ENCODE results near the gene PSORS1C2.
"Not testable (repeated sequence)": the region's sequence is repeated elsewhere in the genome, so short reads cannot be mapped to it uniquely, and the experiment has no call there.

PSORS1C2 gene

GRCh38 chr6:31138982-31139381 lies at the start of gene PSORS1C2:
Gene PSORS1C2, minus strand, starts transcription at chr6:31139066. Its CDS starts 40 bp downstream, at chr6:31139026.
- DNase-seq, result no peak

DNA sequence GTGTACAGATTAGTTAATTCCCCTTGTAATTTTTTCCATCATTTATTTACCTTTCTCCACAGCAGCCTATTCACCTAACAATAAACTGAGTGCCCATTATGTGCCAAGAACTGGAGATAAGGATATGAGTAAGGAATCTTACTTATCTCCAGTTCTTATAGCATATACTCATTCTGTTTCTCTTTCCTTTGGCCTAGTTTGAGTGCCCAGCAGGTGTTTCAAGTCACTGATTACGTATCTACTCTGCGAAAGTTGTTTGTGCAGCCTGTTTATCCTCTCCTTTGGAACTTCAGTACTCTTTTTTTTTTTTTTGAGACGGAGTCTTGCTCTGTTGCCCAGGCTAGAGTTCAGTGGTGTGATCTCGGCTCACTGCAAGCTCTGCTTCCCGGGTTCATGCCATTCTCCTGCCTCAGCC lies 48.9 kb upstream of the PSORS1C2 start:
- no peak for DNase-seq

- DNase-seq, result no peak
These were observed 47.3 kb upstream of the PSORS1C2 start for GRCh38 chr6:31186052-31186734.

- not testable (repeated sequence) for DNase-seq
These were observed 46.8 kb upstream of the PSORS1C2 start for GRCh38 chr6:31185695-31186051.

DNA sequence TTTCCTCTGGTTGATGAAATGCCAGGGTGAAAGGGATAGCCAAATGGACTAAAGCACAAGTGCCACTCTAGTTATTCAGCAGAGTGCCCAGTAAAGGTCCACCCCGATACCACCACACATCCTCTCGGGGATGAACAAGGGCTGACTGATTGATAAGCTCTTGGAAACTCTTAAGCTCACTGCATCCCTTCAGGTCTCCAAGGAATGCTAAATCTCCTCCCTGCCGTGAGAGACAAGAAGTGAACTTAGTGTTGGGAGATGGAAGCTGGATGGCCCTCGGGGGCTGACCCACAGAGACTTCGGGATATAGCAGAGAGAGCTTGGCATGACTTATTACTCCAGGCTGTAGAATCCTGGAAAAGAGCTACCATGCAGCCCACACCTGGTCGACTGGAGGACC lies 45.0 kb upstream of the PSORS1C2 start:
- not testable (repeated sequence) for DNase-seq

DNA sequence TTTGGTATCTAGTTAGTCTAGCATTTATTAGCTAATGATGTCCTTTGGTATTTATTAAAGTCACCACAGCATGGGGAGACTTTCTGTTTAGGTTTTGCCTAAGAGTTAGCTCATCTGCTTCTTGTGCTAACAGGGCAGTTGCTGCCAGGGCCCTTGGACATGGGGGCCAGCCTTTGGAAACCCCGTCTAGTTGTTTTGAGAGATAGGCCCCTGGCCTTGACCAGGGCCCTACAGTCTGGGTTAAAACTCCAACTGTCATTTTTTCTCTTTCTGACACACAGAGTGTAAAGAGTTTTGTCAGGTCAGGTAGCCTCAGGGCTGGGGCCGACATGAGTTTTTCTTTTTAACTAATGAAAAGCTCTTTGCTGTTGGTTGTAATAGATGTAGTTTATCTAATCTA lies 44.4 kb upstream of the PSORS1C2 start:
- DNase-seq, result not testable (repeated sequence)

- DNase-seq, result no peak
These were observed 41.6 kb upstream of the PSORS1C2 start for GRCh38 chr6:31180500-31180899.

- DNase-seq, result no peak
These were observed 41.0 kb upstream of the PSORS1C2 start for GRCh38 chr6:31179896-31180295.

GRCh38 chr6:31179042-31179386 lies 40.1 kb upstream of the PSORS1C2 start:
- DNase-seq, result no peak

GRCh38 chr6:31178143-31179041 lies 39.5 kb upstream of the PSORS1C2 start:
- DNase-seq, result no peak

- no peak for DNase-seq
These were observed 37.1 kb upstream of the PSORS1C2 start for GRCh38 chr6:31175971-31176370.

GRCh38 chr6:31174378-31174777 lies 35.5 kb upstream of the PSORS1C2 start:
- no peak for DNase-seq

DNA sequence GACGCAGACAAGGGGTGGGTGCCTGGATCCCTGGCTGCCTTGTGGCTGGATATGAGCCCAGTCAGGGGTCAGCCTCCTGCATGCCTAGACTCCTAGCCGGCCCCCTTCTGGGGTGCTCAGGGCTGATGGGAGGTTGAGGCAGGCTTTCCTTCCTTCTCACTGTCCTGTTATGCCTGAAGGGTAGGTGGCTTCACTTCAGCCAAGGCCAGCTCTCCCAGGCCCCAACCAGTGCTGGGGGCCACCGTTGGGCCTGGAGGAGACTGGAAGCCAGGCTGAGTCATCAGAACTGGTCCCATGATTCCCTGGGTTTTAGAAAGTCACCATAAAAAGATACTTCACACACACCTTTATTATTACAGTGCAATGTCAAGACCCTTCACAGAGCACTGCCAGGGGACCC lies 34.5 kb upstream of the PSORS1C2 start:
- DNase-seq, result no peak

DNA sequence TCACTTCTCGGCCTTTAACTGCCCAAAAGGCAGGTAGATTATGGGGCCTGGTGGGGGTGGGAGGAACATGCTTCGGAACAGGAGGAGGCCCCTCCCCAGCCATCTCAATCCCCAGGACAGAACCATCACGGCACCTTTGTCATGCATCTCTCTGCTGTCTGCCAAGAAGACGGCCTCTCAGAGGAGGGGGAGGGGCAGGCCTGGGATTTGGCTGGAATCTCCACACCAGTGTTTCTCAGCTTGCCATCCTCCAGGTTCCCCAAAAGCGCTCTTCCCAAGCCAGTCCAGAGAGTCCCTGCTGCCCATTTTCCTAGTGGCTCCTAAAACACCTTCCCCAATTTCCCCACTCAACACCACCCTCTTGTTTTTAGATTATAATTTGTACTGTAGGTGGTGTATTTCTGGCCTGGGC lies 34.1 kb upstream of the PSORS1C2 start:
- DNase-seq, result no peak

DNA sequence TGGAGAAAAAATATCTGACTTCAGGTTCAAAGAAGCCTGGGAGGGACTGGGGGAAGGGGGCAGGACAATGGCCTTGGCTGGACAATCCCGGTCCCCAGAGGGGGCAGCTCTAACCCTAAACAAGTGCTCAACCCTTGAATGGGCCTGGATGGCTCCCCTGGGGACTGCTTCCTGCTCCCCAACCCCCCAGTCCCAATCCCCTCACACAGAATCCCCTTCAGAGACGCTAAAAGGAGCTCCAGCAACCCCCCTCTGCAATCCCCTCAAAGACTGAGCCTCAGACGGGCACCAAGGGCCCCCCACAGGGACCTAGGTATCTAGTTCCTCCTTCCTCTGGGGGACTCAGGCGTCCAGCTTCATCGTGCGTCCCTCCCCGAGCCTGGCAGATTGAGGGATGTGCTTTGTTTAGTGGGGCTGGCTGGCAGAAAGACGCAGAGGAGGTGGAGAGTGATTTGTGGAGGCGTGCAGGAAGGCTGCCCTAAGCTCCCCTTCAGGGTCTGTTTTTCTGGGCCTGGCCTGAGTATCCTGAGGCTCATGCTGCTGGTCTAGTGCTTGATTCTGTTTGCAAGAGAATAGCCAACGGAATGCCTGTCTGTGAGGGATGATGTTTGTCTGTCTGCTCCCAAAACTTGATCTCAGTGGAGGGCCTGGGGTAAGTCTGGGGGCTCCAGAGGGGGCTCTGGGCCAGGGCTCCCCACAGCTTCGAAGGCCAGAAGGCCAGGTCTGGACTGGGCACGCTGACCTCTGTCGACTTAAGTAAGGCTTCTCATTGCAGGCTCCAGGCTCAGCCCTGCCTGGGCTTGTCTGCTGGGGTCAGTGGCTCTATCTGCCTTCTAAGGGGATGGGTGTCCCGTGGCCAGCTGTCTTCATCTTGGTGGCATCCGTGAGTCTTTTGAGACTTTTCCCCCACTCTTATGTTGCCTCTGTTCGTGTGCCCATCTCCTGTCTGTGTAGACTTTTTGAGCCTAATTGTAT lies 33.4 kb upstream of the PSORS1C2 start:
- no peak for DNase-seq

DNA sequence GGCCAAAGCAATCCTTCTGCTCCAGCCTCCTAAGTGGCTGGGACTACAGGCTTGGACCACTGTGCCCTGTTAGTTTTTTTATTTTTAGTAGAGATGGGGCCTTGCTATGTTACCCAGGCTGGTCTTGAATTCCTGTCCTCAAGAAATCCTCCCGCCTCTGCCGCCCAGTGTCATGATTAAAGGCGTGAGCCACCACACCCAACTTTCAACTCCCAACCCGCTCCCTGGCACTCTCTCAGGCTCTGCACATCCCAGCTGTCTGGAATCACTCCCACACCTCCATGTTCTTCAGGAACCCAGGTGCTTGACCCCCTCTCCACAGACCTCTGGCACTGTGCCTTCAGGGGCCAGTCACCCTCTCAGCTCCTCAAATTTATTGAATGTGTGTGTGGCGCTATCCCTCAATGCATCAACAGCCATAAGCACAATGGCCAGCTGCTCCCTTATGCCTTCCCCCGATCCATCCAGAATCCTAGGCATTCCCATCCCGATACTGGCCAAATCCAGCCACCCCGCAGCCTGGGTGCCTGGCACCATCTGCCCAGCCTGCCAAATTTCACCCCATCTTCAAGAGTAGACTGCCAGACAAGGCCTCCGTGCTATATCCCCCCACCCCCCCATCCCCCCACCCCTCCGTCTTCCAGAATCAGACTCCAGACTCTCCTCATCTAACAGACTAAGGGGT lies 32.3 kb upstream of the PSORS1C2 start:
- no peak for DNase-seq

DNA sequence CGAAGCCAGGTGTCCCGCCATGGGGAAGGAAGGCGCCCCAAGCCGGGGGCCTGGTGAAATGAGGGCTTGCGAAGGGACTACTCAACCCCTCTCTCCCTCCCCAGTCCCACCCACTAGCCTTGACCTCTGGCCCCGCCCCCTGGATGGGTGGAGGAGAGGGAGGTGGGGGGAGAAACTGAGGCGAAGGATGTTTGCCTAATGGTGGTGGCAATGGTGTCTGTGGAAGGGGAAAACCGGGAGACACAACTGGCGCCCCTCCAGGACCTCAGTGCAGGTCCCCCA lies 31.7 kb upstream of the PSORS1C2 start, which contains the start of gene POU5F1:
TSS of gene POU5F1 (minus strand) at position 83 of the 282 bp plus-strand sequence. CDS start at position 21, 62 bp downstream.
- no peak for DNase-seq

DNA sequence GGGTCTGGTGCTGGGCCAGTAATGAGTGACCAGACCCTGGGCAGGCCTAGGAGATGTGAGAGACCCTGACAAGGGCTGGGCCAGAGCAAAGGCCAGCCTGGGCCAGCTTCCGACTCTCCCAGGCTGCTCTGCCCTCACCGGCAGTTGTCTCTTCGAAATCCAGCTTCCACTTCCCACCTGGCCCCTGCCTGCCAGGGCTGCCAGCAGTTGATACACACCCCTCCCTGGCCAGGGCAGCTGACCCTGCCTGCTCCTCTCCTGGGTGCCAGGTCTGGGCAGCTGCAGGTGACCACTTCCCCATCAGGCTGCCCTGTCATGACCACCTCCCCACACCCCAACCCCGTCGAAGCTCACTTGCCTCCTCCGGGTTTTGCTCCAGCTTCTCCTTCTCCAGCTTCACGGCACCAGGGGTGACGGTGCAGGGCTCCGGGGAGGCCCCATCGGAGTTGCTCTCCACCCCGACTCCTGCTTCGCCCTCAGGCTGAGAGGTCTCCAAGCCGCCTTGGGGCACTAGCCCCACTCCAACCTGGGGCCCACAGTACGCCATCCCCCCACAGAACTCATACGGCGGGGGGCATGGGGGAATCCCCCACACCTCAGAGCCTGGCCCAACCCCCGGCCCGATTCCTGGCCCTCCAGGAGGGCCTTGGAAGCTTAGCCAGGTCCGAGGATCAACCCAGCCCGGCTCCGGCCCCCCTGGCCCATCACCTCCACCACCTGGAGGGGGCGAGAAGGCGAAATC lies 31.2 kb upstream of the PSORS1C2 start:
- DNase-seq, result not testable (repeated sequence)

DNA sequence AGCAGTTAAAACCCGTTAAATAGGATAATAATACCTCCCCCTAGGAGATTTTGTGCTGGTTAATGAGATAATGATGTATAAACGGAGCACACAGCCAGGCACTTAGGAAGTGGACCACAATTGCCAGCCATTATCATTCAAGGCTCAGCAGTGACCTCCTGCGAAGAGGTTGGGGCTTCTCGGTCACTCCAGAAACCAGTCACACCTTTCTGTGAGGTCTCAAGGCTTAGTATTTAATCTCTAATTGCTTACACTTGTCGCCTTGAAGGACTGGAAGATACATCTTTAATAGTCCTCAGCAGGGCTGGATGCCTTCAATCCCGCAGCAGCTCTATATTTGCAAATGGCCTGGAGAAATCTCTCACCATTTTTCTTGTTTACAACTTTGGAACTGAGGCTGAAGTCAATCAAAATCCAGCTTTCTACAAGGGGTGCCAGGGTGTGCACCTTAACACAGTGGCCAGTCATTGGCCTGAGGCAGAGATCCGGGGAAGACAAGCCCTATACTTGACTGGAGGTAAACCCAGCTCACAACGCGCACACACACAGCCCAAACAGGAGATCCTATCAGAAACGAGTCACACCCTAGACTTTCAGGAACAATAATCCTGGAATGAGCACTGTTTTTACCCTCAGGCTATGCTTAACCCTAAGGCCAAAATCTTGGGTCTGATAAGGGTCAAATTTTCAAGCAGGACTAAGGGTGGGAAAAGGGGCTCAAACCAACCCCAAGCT lies 30.4 kb upstream of the PSORS1C2 start:
- DNase-seq, result no peak

GRCh38 chr6:31168606-31169005 lies 29.7 kb upstream of the PSORS1C2 start:
- no peak for DNase-seq

DNA sequence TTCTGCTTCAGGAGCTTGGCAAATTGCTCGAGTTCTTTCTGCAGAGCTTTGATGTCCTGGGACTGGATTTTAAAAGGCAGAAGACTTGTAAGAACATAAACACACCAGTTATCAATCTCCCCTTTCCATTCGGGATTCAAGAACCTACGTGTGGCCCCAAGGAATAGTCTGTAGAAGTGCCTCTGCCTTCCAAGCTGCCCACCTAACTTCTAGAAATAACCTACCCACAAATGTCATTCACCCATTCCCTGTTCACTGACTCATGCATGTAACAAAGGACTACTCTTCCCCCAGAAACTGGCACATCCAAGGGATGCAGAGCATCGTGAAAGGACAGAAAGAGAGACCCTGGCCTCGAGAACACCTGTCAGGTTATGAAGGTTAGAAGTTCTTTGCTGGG lies 27.1 kb upstream of the PSORS1C2 start:
- DNase-seq, result no peak
